AG09309 (cell line): ENCODE data around the gene DGKA.

ENCODE experiments used
- DNase-seq: peaks from one replicate; pipeline ENCODE4 v3.0.0-alpha.2; 2010; ENCODE audit warnings: low read depth
- H3K4me3 ChIP-seq: 2 replicates; pipeline ENCODE4 v1.5.1; 2011; ENCODE audit warnings: mild to moderate bottlenecking, low read depth, low read length, moderate library complexity; ENCODE audit not compliant: control insufficient read depth
- CTCF ChIP-seq: IDR thresholded peaks from 2 replicates; pipeline ENCODE4 v1.5.1; 2011; ENCODE audit warnings: mild to moderate bottlenecking, low read depth, low read length, inconsistent platforms; ENCODE audit not compliant: insufficient read depth, control insufficient read depth; ENCODE audit errors: missing control alignments

The DGKA gene

DNA sequence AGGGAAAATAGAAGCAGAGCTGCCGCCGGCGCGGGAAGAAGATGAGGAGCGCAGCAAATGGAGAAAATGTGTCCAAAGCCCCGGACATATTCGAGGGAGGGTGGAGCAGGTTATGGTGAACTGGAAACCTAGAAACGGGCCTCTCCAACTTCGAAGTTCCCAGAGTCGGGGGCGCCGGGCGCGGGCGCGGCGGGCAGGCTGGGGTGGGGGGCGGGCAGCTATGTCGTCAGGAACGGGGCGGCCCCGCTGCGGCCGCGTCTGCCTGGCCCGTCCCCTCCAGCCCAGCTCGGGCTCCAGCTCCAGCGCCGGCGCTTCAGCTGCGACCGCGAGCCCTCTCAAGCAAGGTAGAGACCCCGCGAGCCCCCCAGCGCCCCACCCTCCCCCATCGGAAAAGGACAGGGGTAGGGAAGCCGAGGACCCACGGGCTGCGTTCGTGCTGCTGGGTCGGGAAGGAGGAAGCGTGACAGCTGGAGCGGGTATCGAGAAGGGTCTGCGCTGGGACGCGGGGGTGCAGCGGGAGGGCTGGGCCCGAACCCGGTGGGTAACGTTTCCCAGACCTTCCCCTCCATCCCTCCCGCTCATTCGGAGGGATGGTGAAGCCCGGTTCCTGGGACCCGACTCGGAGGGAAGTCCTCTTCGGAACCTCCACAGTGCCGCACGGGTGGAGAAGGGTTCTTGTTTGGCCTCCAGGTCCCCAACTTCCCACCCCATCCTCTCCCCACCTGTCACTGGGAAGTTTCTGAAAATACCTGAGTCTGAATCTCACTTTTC is 1.0 kb downstream of the DGKA start:
- peak overlapping the region; percentile 97 for H3K4me3 ChIP-seq
- DNase-seq: no peak
- TF ChIP-seq CTCF: no peak

- peak overlapping the region; percentile 97 for H3K4me3 ChIP-seq
- DNase-seq: no peak
- TF ChIP-seq CTCF: no peak
Measured at GRCh38 chr12:55932551-55932910, 1.6 kb downstream of the DGKA start.

GRCh38 chr12:55933169-55933798 is 2.3 kb downstream of the DGKA start:
- DNase-seq: no peak
- no peak overlapping the region; the same call in 1 of the 2 replicates for H3K4me3 ChIP-seq
- no peak for TF ChIP-seq CTCF

DNA sequence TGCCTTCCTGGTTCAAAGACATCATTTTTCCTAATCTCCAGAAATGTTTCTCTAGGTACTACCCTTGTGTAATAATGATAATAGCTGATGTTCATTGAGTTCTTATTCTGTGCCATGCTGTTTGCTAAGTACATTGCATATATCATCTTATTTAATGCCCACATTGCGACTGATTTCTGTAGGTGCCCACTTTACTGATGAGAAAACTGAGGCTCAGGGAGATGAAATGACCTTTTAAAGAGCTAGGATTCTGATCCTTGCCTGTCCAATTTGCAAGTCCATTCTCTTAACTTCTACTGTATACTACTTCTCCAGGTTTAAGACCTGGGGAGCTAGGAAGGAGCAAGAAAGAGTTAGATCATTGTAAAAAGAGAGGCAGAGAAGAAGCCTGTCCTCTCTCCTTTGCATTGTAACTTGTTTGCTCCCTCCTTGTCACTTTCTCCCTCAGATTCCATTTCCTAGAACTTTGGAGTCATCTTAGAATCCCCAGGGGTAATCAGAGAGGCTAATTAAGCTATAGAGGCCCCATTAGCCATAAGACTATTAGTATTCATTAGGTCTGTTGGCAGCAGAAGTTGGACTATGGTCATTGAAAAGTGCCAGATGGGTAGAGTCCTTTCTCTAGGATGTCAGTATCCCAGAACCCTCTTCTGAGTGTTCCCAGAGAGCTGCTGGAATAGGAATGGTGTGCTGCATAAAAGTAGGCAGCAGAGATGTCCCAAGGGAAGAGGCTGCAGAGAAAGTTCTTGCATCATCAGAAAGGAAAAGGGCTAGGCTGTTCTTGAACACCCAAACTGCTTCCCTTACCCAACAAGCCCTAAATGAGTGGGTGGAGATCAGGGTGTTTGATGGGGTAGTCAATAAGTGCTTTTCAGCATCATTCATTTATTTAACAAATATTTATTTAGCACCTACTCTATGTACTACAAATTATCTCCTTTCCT is 3.1 kb downstream of the DGKA start:
- no peak overlapping the region for H3K4me3 ChIP-seq
- no peak for DNase-seq
- no peak for TF ChIP-seq CTCF

DNA sequence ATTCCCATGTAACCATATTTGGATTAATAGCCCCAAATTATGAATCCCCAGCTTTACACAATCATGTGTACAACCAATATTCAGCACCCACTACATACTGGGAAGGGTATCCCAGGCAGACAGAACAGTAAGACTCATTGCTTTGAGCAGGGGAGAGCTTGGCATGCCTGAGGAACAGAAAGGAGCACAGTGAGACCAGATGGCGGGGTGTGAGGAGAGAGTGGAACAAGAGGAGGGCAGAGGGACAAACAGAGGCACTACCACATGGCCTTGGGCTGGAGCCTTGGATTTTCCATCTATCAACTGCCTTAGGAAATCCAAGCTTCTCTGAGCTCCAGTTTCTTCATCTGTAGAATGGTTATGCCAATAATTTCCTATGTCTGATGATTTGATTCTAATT is 3.8 kb downstream of the DGKA start:
- no peak overlapping the region for H3K4me3 ChIP-seq
- TF ChIP-seq CTCF: no peak
- no peak for DNase-seq

- no peak for TF ChIP-seq CTCF
- no peak for DNase-seq
- H3K4me3 ChIP-seq: no peak overlapping the region
Measured at GRCh38 chr12:55935738-55936151, 4.8 kb downstream of the DGKA start.
